C4-2B (cell line): Measurements from ENCODE around the gene ADARB2.

Experiments
- H3K27ac ChIP-seq: fragments of 450-650 bp; 2 replicates; pipeline ENCODE4 v1.5.1; 2017
- ZFX ChIP-seq: fragments of 450-650 bp; IDR thresholded peaks from 2 replicates; pipeline ENCODE4 v1.6.1; 2017
- TF ChIP-seq, protein P1 (sequence below): fragments of 450-650 bp; conservative IDR thresholded peaks from 2 replicates; pipeline ENCODE4 v1.5.1; 2017; ENCODE audit warnings: mild to moderate bottlenecking

The ADARB2 gene

GRCh38 chr10:1601406-1601805 lies 135.9 kb downstream of the ADARB2 start:
- TF ChIP-seq, protein P1, sequence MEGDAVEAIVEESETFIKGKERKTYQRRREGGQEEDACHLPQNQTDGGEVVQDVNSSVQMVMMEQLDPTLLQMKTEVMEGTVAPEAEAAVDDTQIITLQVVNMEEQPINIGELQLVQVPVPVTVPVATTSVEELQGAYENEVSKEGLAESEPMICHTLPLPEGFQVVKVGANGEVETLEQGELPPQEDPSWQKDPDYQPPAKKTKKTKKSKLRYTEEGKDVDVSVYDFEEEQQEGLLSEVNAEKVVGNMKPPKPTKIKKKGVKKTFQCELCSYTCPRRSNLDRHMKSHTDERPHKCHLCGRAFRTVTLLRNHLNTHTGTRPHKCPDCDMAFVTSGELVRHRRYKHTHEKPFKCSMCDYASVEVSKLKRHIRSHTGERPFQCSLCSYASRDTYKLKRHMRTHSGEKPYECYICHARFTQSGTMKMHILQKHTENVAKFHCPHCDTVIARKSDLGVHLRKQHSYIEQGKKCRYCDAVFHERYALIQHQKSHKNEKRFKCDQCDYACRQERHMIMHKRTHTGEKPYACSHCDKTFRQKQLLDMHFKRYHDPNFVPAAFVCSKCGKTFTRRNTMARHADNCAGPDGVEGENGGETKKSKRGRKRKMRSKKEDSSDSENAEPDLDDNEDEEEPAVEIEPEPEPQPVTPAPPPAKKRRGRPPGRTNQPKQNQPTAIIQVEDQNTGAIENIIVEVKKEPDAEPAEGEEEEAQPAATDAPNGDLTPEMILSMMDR: no peak
- no peak for TF ChIP-seq ZFX
- no peak overlapping the region for H3K27ac ChIP-seq

- TF ChIP-seq ZFX: no peak
- TF ChIP-seq, protein P1: no peak
- H3K27ac ChIP-seq: no peak overlapping the region
Observed at GRCh38 chr10:1600861-1601260, 136.5 kb downstream of the ADARB2 start.

GRCh38 chr10:1598393-1599153 lies 138.8 kb downstream of the ADARB2 start:
- TF ChIP-seq ZFX: no peak
- TF ChIP-seq, protein P1: no peak
- no peak overlapping the region for H3K27ac ChIP-seq

- H3K27ac ChIP-seq: no peak overlapping the region
- TF ChIP-seq, protein P1: no peak
- TF ChIP-seq ZFX: no peak
Observed at GRCh38 chr10:1597370-1598146, 139.8 kb downstream of the ADARB2 start.

DNA sequence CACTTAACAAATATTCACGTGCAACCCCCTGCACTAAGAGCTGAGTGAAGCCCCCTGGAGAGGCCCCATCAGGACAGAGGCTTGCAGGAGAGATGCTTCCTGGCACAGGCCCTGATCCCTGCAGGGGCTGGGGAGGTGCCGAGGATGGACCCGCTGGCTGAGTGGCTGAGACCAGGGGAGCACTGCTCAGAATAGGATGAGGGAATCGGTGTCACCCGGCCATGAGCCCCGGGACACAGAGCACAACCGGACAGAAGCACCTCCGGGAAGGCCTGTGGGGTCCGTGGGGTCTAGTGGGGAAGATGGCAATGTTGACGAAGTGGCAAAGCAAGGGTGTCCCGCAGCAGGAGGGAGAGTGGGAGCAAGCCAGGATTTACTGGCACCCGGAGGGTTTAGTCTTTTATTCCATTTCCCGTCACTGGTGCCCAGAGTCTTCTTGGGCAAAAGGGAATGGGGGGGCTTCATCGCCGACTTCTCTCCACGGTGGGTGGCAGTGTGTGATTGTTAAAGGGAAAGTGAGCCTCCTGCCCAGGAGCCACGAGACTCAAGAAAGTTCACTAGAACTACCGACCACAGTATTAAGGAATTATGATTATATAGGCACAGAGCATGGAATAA lies 140.7 kb downstream of the ADARB2 start:
- no peak overlapping the region for H3K27ac ChIP-seq
- no peak for TF ChIP-seq ZFX
- TF ChIP-seq, protein P1: no peak

DNA sequence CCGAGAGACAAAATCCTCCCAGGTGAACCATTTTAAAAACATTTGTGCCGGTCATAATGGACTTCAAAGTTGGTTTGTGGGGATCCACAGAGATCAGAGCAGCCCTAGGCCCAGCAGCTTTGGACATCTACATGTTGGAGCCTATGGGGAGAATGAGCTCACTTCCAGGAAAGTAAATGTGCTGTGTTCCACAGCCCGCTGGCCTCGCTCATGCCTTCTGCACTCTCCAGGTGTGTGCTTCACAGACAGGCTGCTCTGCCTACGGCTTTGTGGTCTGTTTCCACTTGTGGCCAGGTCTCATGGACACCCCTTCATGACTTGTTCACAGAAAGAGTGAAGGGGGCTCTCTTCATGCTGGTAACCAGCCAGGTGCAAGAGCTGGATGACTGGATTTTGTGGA lies 141.6 kb downstream of the ADARB2 start:
- H3K27ac ChIP-seq: no peak overlapping the region
- TF ChIP-seq ZFX: no peak
- TF ChIP-seq, protein P1: no peak

DNA sequence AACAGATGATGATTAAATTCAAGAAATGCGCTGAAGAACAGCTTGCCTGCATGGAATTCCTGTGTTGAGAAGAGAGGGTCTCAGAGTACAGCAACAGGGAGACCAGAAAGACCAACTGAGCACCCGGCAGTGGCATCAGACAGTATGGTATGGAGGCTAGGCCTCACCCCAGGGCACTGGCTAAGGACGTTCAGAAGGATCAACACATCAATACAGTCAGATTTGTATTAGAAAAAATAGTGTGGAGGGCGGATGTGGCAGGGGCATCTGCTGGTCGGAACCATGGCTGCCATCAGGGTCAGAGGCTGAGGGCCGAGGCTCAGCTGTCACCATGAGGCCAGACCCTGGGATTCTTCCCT lies 142.1 kb downstream of the ADARB2 start:
- TF ChIP-seq, protein P1: no peak
- TF ChIP-seq ZFX: no peak

More for the DNA sequence above, 142.1 kb downstream of the ADARB2 start:
- H3K27ac ChIP-seq: no peak overlapping the region
